DND-41 (cell line): ENCODE measurements around the gene IGF2BP2.

Source experiments
- EZH2 ChIP-seq: IDR thresholded peaks from 3 replicates; pipeline ENCODE4 v1.6.1; 2012; ENCODE audit warnings: borderline replicate concordance, low read depth, mild to moderate bottlenecking, moderate library complexity, low read length, inconsistent platforms; ENCODE audit not compliant: severe bottlenecking
- TF ChIP-seq, protein P1 (sequence below): IDR thresholded peaks from 2 replicates; pipeline ENCODE4 v1.5.1; 2012; ENCODE audit warnings: borderline replicate concordance, low read length, moderate library complexity, mild to moderate bottlenecking; ENCODE audit not compliant: poor library complexity, severe bottlenecking; ENCODE audit errors: extremely low read depth

DNA sequence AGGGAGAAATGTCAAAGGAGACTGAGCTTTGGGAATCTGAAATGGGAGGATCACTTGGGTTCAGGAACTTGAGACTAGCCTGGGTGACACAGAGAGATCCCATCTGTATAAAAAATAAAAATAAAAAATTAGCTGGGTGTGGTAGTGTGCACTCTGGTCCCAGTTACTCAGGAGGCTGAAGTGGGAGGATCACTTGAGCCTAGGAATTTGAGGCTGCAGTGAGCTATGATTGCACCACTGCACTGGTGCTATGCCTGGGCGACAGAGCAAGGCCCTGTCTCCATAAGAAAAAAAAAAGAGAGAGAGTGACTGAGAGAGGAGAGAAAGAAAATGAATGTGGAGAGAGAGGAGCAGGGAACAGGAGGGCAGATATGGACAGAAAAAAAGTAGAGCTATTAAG is 165.9 kb downstream of the IGF2BP2 start:
- TF ChIP-seq, protein P1, sequence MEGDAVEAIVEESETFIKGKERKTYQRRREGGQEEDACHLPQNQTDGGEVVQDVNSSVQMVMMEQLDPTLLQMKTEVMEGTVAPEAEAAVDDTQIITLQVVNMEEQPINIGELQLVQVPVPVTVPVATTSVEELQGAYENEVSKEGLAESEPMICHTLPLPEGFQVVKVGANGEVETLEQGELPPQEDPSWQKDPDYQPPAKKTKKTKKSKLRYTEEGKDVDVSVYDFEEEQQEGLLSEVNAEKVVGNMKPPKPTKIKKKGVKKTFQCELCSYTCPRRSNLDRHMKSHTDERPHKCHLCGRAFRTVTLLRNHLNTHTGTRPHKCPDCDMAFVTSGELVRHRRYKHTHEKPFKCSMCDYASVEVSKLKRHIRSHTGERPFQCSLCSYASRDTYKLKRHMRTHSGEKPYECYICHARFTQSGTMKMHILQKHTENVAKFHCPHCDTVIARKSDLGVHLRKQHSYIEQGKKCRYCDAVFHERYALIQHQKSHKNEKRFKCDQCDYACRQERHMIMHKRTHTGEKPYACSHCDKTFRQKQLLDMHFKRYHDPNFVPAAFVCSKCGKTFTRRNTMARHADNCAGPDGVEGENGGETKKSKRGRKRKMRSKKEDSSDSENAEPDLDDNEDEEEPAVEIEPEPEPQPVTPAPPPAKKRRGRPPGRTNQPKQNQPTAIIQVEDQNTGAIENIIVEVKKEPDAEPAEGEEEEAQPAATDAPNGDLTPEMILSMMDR = no peak
- no peak for TF ChIP-seq EZH2
